HEK293 (cell line): ENCODE results near the gene STK32C.

Experiments used
- CTCF ChIA-PET: fragments of 350-600 bp; formaldehyde crosslinking; extraction: SDS; loops from one replicate; lab custom pipeline; 2021; ENCODE audit warnings: antibody characterized with exemption; lab: Yijun Ruan, JAX
- POLR2A ChIA-PET: fragments of 300-600 bp; formaldehyde crosslinking; extraction: SDS; loops from one replicate; lab custom pipeline; 2020; ENCODE audit warnings: antibody characterized with exemption, inconsistent platforms; lab: Yijun Ruan, JAX
- H3K27ac ChIP-seq: fragments of 200-500 bp; sonication (Bioruptor generic); 2 replicates; pipeline ENCODE4 v1.5.1; 2014; ENCODE audit warnings: low read depth, low read length, control low read depth, inconsistent platforms; ENCODE audit errors: extremely low read depth
- H3K36me3 ChIP-seq, 2 experiments: fragments of 200-500 bp in 1 of 2; sonication (Bioruptor generic) in 1 of 2; 1 replicate in 1 of 2; 2 replicates in 1 of 2; pipeline ENCODE4 v1.5.1; 2014 to 2017; ENCODE audit warnings: inconsistent platforms in 2 of 2, low read length in 2 of 2; ENCODE audit not compliant: control insufficient read depth in 2 of 2, insufficient read depth in 1 of 2
- H3K4me1 ChIP-seq: fragments of 200-500 bp; sonication (Bioruptor generic); 2 replicates; pipeline ENCODE4 v1.5.1; 2014; ENCODE audit warnings: mild to moderate bottlenecking, low read length, inconsistent platforms; ENCODE audit not compliant: control insufficient read depth, insufficient read depth
- H3K4me3 ChIP-seq: 2 replicates; pipeline ENCODE4 v1.5.1; 2011; ENCODE audit warnings: low read depth, mild to moderate bottlenecking, control low read depth, low read length, moderate library complexity
- H3K9me3 ChIP-seq: fragments of 200-500 bp; sonication (Bioruptor generic); 2 replicates; pipeline ENCODE4 v1.5.1; 2014; ENCODE audit warnings: low read depth, low read length, inconsistent platforms; ENCODE audit not compliant: control insufficient read depth, insufficient read depth
- EGR2 ChIP-seq: fragments of 450-650 bp; formaldehyde crosslinking; IDR thresholded peaks from 2 replicates; pipeline ENCODE4 v1.5.1; 2016; ENCODE audit warnings: low read depth, missing biosample characterization, missing genetic modification characterization
- GLIS2 ChIP-seq: fragments of 450-650 bp; formaldehyde crosslinking; IDR thresholded peaks from 2 replicates; pipeline ENCODE4 v1.5.1; 2016; ENCODE audit warnings: missing biosample characterization, missing genetic modification characterization
- PRDM2 ChIP-seq: fragments of 450-650 bp; formaldehyde crosslinking; IDR thresholded peaks from 2 replicates; pipeline ENCODE4 v1.5.1; 2016; ENCODE audit warnings: missing biosample characterization, missing genetic modification characterization, borderline replicate concordance
- ZBTB49 ChIP-seq: fragments of 450-650 bp; formaldehyde crosslinking; IDR thresholded peaks from 2 replicates; pipeline ENCODE4 v1.5.1; 2016; ENCODE audit warnings: missing biosample characterization, missing genetic modification characterization, low read depth
- ZNF114 ChIP-seq: fragments of 450-650 bp; formaldehyde crosslinking; IDR thresholded peaks from 2 replicates; pipeline ENCODE4 v1.5.0; 2017; ENCODE audit warnings: missing biosample characterization, missing genetic modification characterization
- ZNF157 ChIP-seq: fragments of 450-650 bp; formaldehyde crosslinking; IDR thresholded peaks from 2 replicates; pipeline ENCODE4 v1.5.1; 2016; ENCODE audit warnings: missing biosample characterization, missing genetic modification characterization
- ZNF362 ChIP-seq: fragments of 450-650 bp; formaldehyde crosslinking; IDR thresholded peaks from 2 replicates; pipeline ENCODE4 v1.5.1; 2016; ENCODE audit warnings: missing biosample characterization, missing genetic modification characterization
- ZNF423 ChIP-seq: fragments of 450-650 bp; formaldehyde crosslinking; IDR thresholded peaks from 2 replicates; pipeline ENCODE4 v1.5.1; 2016; ENCODE audit warnings: missing biosample characterization, missing genetic modification characterization
- ZNF621 ChIP-seq: fragments of 450-650 bp; formaldehyde crosslinking; IDR thresholded peaks from 2 replicates; pipeline ENCODE4 v1.5.1; 2017; ENCODE audit warnings: missing biosample characterization, missing genetic modification characterization
- ZNF626 ChIP-seq: fragments of 450-650 bp; sonication (Bioruptor Pico); formaldehyde crosslinking; IDR thresholded peaks from 2 replicates; pipeline ENCODE4 v1.5.1; 2018; ENCODE audit warnings: missing biosample characterization, missing genetic modification characterization, inconsistent platforms
- TF ChIP-seq, protein P1 (sequence below): fragments of 450-650 bp; formaldehyde crosslinking; IDR thresholded peaks from 2 replicates; pipeline ENCODE4 v1.5.1; 2016; ENCODE audit warnings: missing biosample characterization, missing genetic modification characterization

STK32C gene

GRCh38 chr10:132226586-132227405 is 81.0 kb downstream of the STK32C start (continued):
- TF ChIP-seq PRDM2 (tag by site-specific recombination) (no peak), ZNF114 (tag by site-specific recombination) (no peak), ZNF621 (tag by site-specific recombination) (no peak), ZNF423 (no peak), ZNF157 (no peak), ZNF626 (no peak), ZNF362 (tag by site-specific recombination) (no peak), ZBTB49 (tag by site-specific recombination) (no peak), GLIS2 (no peak)

DNA sequence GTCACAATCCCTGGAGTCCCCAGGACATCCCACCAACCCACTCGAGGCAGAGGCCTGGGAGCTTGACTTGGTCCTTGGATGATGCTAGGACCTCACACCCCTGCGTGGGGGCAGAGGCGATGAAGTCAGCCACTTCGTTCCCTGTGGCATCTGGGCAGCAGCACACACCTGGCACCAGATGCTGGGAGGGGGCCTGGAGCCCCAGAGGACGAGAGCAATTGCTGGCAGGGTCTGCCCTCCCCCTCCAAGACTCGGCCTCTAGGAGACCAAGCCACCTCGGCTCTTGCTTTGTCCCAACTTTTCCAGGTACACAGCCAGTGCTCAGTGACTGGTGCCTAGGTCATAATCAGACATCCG is 81.9 kb downstream of the STK32C start:
- Histone ChIP-seq H3K4me3 (no peak overlapping the region), H3K4me1 (no peaks in the 10 kb centered on the region), H3K9me3 (no peaks in the 10 kb centered on the region), H3K27ac (no peak overlapping the region), H3K36me3 (no peaks in the 10 kb centered on the region)
- ChIA-PET CTCF (interaction anchor here (0.8 to 1.0 kb wide), 2 partner anchors 122 to 142 kb away, joined by 4 to 7 read pairs; no protein-coding TSS in a partner anchor), POLR2A (no interaction called here)
- 0 out of 2 replicates have a peak, but pooled peaks have one; percentile 1 for TF ChIP-seq EGR2 (tag by site-specific recombination)
- TF ChIP-seq, protein P1, sequence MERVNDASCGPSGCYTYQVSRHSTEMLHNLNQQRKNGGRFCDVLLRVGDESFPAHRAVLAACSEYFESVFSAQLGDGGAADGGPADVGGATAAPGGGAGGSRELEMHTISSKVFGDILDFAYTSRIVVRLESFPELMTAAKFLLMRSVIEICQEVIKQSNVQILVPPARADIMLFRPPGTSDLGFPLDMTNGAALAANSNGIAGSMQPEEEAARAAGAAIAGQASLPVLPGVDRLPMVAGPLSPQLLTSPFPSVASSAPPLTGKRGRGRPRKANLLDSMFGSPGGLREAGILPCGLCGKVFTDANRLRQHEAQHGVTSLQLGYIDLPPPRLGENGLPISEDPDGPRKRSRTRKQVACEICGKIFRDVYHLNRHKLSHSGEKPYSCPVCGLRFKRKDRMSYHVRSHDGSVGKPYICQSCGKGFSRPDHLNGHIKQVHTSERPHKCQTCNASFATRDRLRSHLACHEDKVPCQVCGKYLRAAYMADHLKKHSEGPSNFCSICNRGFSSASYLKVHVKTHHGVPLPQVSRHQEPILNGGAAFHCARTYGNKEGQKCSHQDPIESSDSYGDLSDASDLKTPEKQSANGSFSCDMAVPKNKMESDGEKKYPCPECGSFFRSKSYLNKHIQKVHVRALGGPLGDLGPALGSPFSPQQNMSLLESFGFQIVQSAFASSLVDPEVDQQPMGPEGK (tag by site-specific recombination) = no peak
